ENCODE results near the gene BTBD16.

Gene BTBD16

DNA sequence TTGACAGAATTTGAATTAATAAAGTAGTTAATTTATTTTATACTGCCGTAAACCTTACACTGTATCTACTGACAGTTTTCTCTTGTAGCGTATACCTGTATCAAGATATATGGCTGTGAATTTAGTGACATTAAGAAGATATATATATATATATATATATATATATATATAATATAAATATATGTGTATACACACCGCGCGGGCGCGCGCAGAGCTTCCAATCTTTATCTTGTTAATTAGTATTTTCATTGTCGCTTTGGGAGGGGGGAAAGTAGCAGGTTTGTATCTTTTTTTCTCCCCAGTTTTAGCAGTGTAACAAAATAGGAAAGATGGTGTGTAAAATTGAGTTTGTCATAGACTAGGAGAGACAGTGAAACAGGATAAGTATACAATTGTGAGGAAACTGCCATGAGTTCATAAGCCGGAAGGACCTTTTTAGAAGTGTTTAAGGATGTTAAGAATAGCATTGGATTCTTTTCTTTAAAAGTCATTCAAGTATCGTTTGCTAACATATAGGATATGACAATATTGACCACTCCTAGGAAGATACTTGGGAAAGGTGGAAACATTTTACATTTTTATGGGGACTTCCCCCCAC is 105.4 kb downstream of the BTBD16 start:
- DNase-seq: no peak

- no peak for DNase-seq
These were observed 107.9 kb downstream of the BTBD16 start for GRCh38 chr10:122379041-122379440.

DNA sequence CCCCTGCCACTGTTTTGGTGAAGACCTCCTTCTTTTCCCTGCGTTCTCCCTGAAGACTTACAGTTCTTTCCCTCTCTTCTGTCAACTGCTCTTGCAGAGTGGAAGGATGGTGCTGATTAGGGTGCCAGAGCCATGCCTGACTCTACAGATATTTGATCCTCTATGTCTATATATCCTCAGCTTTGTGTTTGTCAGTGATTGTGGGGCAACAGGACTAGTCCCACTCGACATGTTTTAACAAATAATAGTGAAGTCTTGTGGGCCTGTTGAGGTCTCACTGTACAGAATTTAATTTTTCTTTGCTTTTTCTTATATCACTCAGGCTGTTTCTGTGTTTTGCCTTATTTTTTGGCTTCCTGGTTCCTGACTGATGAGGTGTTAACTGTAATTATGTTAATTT is 108.4 kb downstream of the BTBD16 start:
- no peak for DNase-seq

GRCh38 chr10:122380703-122381102 is 109.6 kb downstream of the BTBD16 start:
- no peak for DNase-seq

DNA sequence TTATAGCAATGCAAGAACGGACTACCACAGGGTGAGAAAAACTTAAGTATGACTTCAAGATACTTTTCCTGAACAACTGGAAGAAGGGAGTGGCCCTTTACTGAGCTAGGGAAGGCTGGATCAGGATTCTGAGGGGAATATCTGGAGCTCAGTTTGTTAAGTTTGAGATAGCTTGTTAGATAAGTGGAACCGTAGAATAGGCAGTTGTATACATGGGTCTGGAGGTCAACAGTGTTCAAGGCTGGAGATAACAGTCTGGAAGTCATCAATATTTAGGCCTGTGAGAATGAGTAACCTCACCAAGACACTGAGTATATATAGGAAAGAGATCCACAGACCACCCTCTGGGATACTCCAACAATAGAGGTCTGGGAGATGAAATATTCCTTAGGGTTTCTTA is 110.6 kb downstream of the BTBD16 start:
- DNase-seq: no peak

DNA sequence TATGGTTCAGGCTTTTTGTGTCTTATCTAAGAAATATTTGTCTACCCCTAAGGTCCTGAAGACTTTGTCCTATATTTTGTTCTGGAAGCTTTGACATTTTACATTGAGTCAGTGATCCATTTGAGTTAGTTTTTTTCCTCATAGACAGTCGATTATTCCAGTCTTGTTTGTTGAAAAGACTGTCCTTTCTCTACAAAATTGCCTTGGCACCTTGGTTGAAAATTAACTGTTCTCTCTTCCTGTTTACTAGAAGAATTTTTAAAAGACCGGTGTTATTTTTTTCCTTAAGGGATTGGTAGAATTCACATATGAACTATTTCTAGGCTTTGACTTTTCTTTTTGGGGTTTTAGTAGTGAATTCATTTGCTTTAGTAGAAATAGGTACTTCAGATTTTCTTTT is 115.4 kb downstream of the BTBD16 start:
- no peak for DNase-seq

GRCh38 chr10:122387572-122387971 is 116.5 kb downstream of the BTBD16 start:
- no peak for DNase-seq

Data from COR-L47 (cell line).